GM12878 (cell line): Measurements from ENCODE around the gene STX12. TPM values are rescaled to one million over a fixed set of nuclear protein-coding genes. Genes with fewer than 3 reads are reported as not detected.

ENCODE experiments used
- BHLHE40 ChIP-seq, 2 experiments: fragments of 450-650 bp in 1 of 2; IDR thresholded peaks; 2 replicates each; pipeline ENCODE4 v1.6.1; 2011 to 2017; ENCODE audit warnings: low read depth in 2 of 2, borderline replicate concordance in 1 of 2, improper control_type of control experiment in 1 of 2, low read length in 1 of 2, mild to moderate bottlenecking in 1 of 2
- BRCA1 ChIP-seq: IDR thresholded peaks from 2 replicates; pipeline ENCODE4 v1.6.1; 2011; ENCODE audit warnings: low read depth, low read length, improper control_type of control experiment
- CHD4 ChIP-seq: fragments of 200-600 bp; sonication (generic); IDR thresholded peaks from 2 replicates; pipeline ENCODE4 v1.6.1; 2016; ENCODE audit warnings: mild to moderate bottlenecking
- E2F4 ChIP-seq: IDR thresholded peaks from 2 replicates; pipeline ENCODE4 v1.6.1; 2012; ENCODE audit warnings: low read depth, low read length, improper control_type of control experiment
- ELK1 ChIP-seq: IDR thresholded peaks from 2 replicates; pipeline ENCODE4 v1.6.1; 2012; ENCODE audit warnings: low read depth, low read length, improper control_type of control experiment
- IRF3 ChIP-seq: fragments of 450-650 bp; IDR thresholded peaks from 2 replicates; pipeline ENCODE4 v1.6.1; 2014; ENCODE audit warnings: mild to moderate bottlenecking
- JUND ChIP-seq: IDR thresholded peaks from 2 replicates; pipeline ENCODE4 v1.6.1; 2012; ENCODE audit warnings: low read depth, mild to moderate bottlenecking, low read length, improper control_type of control experiment, moderate library complexity
- LARP7 ChIP-seq: fragments of 450-650 bp; IDR thresholded peaks from 2 replicates; pipeline ENCODE4 v1.6.1; 2017; ENCODE audit warnings: mild to moderate bottlenecking
- MXI1 ChIP-seq: fragments of 150-350 bp; IDR thresholded peaks from 2 replicates; pipeline ENCODE4 v1.6.1; 2011; ENCODE audit warnings: low read depth, mild to moderate bottlenecking, inconsistent platforms, low read length, improper control_type of control experiment
- MYB ChIP-seq: fragments of 150-350 bp; IDR thresholded peaks from 2 replicates; pipeline ENCODE4 v1.6.1; 2014; ENCODE audit warnings: mild to moderate bottlenecking, low read depth, low read length, borderline replicate concordance
- POLR2A ChIP-seq: IDR thresholded peaks from 2 replicates; pipeline ENCODE4 v1.6.1; 2011; ENCODE audit warnings: low read depth, mild to moderate bottlenecking, low read length
- POLR2AphosphoS5 ChIP-seq: IDR thresholded peaks from 2 replicates; pipeline ENCODE4 v1.6.1; 2011; ENCODE audit warnings: mild to moderate bottlenecking, low read length, inconsistent platforms
- POU2F2 ChIP-seq: IDR thresholded peaks from 3 replicates; pipeline ENCODE4 v1.6.1; 2011; ENCODE audit warnings: low read depth, mild to moderate bottlenecking, low read length, borderline replicate concordance
- RB1 ChIP-seq: fragments of 450-650 bp; formaldehyde crosslinking; IDR thresholded peaks from 2 replicates; pipeline ENCODE4 v1.6.1; 2017; ENCODE audit warnings: mild to moderate bottlenecking, borderline replicate concordance
- REST ChIP-seq: IDR thresholded peaks from 2 replicates; pipeline ENCODE4 v1.6.1; 2012; ENCODE audit warnings: mild to moderate bottlenecking, low read depth, low read length
- ZNF687 ChIP-seq: fragments of 450-650 bp; IDR thresholded peaks from 2 replicates; pipeline ENCODE4 v1.6.1; 2017; ENCODE audit warnings: mild to moderate bottlenecking, moderate library complexity
- polyA plus RNA-seq, 11 experiments: library from polyadenylated mRNA; depleted of rRNA in 4 of 11; unstranded in 6 of 11; stranded (reverse) in 5 of 11; fragments of >200 nt; fragmentation: Nextera tagmentation in 4 of 11; fragmentation: Illumina TruSeq in 1 of 11; extraction: Ambion mirVana in 4 of 11; extraction: Trizol in 1 of 11; gene quantifications; 1 replicate in 1 of 11; 2 replicates in 10 of 11; pipeline versions ENCODE4 v1.2.1 to v1.2.3, GENCODE V29; 2011 to 2016; ENCODE audit warnings: inconsistent platforms in 2 of 11, missing spikeins in 2 of 11, low read depth in 1 of 11
- total RNA-seq, 4 experiments: library from RNA; depleted of rRNA in 3 of 4; stranded (reverse); fragments of >200 nt in 3 of 4; fragmentation: Illumina TruSeq in 1 of 4; extraction: Trizol in 1 of 4; gene quantifications; 2 replicates each; pipeline versions ENCODE4 v1.2.1 to v1.2.3, GENCODE V29; 2013 to 2021

The STX12 gene
- total and polyA plus RNA-seq, 10 of the 15 experiments (the other 5 are each of a cell fraction or from before 2014, with no cell fraction given), result 20.2 to 35.0 (median 28.1) TPM

- TF ChIP-seq ZNF687 (no peak), IRF3 (no peak), MYB (no peak), ELK1 (no peak), BRCA1 (no peak), LARP7 (peak; percentile 53; the same call in 1 of the 2 replicates), POU2F2 (peak; percentile 95; the same call in 2 of the 3 replicates), POLR2AphosphoS5 (peak; percentile 90), POLR2A (peak; percentile 87), E2F4 (no peak), MXI1 (peak; percentile 83), CHD4 (no peak), JUND (peak; percentile 98), RB1 (peak; percentile 35; the same call in 1 of the 2 replicates), REST (no peak), BHLHE40 (IDR thresholded peaks at IDR 0.05; ENCODE audit: borderline replicate concordance in 1 of 2, low read depth in 2 of 2, low read length in 1 of 2) (peak; percentile 83 to 95)
These were observed at the start of gene STX12 (continued) for GRCh38 chr1:27772932-27773825.
